HepG2 (cell line): ENCODE measurements around the gene FAR1. TPM values are rescaled to one million over a fixed set of nuclear protein-coding genes. Genes with fewer than 3 reads are reported as not detected.

Source experiments
- ATAC-seq: fragments of 200-7000 bp; cut with Tn5 transposase; 3 replicates; pipeline ENCODE4 v1.9.1; 2020; ENCODE audit warnings: mild to moderate bottlenecking, moderate library complexity
- BruUV-seq: library from RNA; stranded (reverse); fragments of 400-500 nt; replicated peaks from 2 replicates; lab custom pipeline; 2021; lab: Mats Ljungman, UMichigan
- CTCF ChIA-PET: fragments of 300-600 bp; formaldehyde crosslinking; extraction: SDS; loops from one replicate; lab custom pipeline; 2021; ENCODE audit warnings: low total read pairs, inconsistent platforms, low intra/inter-chr PET ratio; lab: Yijun Ruan, JAX
- POLR2A ChIA-PET: fragments of 350-600 bp; sonication (Branson Sonifier 250); formaldehyde crosslinking; loops from one replicate; lab custom pipeline; 2020; ENCODE audit warnings: antibody characterized with exemption, inconsistent platforms; lab: Yijun Ruan, JAX
- DNase-seq: peaks from one replicate; pipeline ENCODE4 v3.0.0-alpha.2; 2015; ENCODE audit warnings: low spot score
- FAIRE-seq: peaks from 3 replicates; lab custom pipeline; 2011; peaks lifted over from hg19 to GRCh38; lab: Jason Lieb, UNC
- H2AFZ ChIP-seq: one replicate; pipeline ENCODE4 v1.6.1; 2011; ENCODE audit warnings: low read length, inconsistent platforms
- H3K27ac ChIP-seq: fragments of 300-600 bp; 3 replicates; pipeline ENCODE4 v1.8.0; 2011; ENCODE audit warnings: mixed run types, mild to moderate bottlenecking, mixed read lengths, low read length, inconsistent platforms; ENCODE audit not compliant: insufficient read depth; ENCODE audit errors: extremely low read length
- H3K27me3 ChIP-seq, 2 experiments: fragments of 200-600 bp in 1 of 2; 2 replicates in 1 of 2; 3 replicates in 1 of 2; pipeline versions ENCODE4 v1.6.0 to v1.8.0; 2011; ENCODE audit warnings: low read length in 2 of 2, mild to moderate bottlenecking in 2 of 2, moderate library complexity in 2 of 2, inconsistent platforms in 1 of 2; ENCODE audit not compliant: insufficient read depth in 2 of 2, control insufficient read depth in 1 of 2
- H3K36me3 ChIP-seq, 2 experiments: fragments of 200-600 bp in 1 of 2; replicated peaks in 1 of 2; 2 replicates in 1 of 2; 3 replicates in 1 of 2; pipeline versions ENCODE4 v1.5.1 to v1.8.0; 2011; ENCODE audit warnings: low read length in 2 of 2, inconsistent platforms in 1 of 2; ENCODE audit not compliant: insufficient read depth in 2 of 2, control insufficient read depth in 1 of 2
- H3K4me1 ChIP-seq: 2 replicates; pipeline ENCODE4 v1.5.1; 2012; ENCODE audit warnings: low read length, inconsistent platforms; ENCODE audit not compliant: insufficient read depth
- H3K4me2 ChIP-seq: 2 replicates; pipeline ENCODE4 v1.6.0; 2011; ENCODE audit warnings: low read depth, low read length, inconsistent platforms
- H3K4me3 ChIP-seq, 3 experiments: fragments of 200-600 bp in 1 of 3; sonication (generic), shearing (Covaris generic) in 1 of 3; replicated peaks in 1 of 3; 2 replicates each; pipeline ENCODE4 v1.5.1; 2011 to 2016; ENCODE audit warnings: low read length in 3 of 3, inconsistent platforms in 2 of 3, low read depth in 2 of 3, mild to moderate bottlenecking in 2 of 3, control low read depth in 1 of 3, mixed read lengths in 1 of 3; ENCODE audit not compliant: insufficient read depth in 1 of 3
- H3K79me2 ChIP-seq: one replicate; pipeline ENCODE4 v1.6.1; 2011; ENCODE audit warnings: low read length, inconsistent platforms; ENCODE audit not compliant: insufficient read depth
- H3K9ac ChIP-seq: 2 replicates; pipeline ENCODE4 v1.6.0; 2011; ENCODE audit warnings: mild to moderate bottlenecking, low read depth, low read length, inconsistent platforms; ENCODE audit not compliant: insufficient read depth
- H3K9me3 ChIP-seq: 2 replicates; pipeline ENCODE4 v1.5.1; 2012; ENCODE audit warnings: mild to moderate bottlenecking, low read length
- H4K20me1 ChIP-seq: 2 replicates; pipeline ENCODE4 v1.6.0; 2011; ENCODE audit warnings: inconsistent platforms, mild to moderate bottlenecking, low read length, moderate library complexity; ENCODE audit not compliant: insufficient read depth
- FOXA1 ChIP-seq, 2 experiments: fragments of 450-650 bp in 1 of 2; sonication (generic) in 1 of 2; formaldehyde crosslinking in 1 of 2; IDR thresholded peaks; 2 replicates each; pipeline versions ENCODE4 v1.4.0 to v1.6.1; 2016 to 2020; ENCODE audit warnings: missing genetic modification reagents in 1 of 2
- IKZF5 ChIP-seq: IDR thresholded peaks from 2 replicates; pipeline ENCODE4 v1.6.1; 2018; ENCODE audit warnings: missing genetic modification reagents, mild to moderate bottlenecking, missing compliant biosample characterization
- MEF2D ChIP-seq: sonication (generic); formaldehyde crosslinking; IDR thresholded peaks from 2 replicates; pipeline ENCODE4 v1.5.1; 2020; ENCODE audit warnings: mild to moderate bottlenecking, missing genetic modification reagents
- NFE2L1 ChIP-seq: sonication (generic); formaldehyde crosslinking; IDR thresholded peaks from 2 replicates; pipeline ENCODE4 v1.4.0; 2020; ENCODE audit warnings: missing genetic modification reagents, mild to moderate bottlenecking, borderline replicate concordance
- NRL ChIP-seq: sonication (generic); formaldehyde crosslinking; IDR thresholded peaks from 2 replicates; pipeline ENCODE4 v1.5.0; 2020; ENCODE audit warnings: missing genetic modification reagents, mild to moderate bottlenecking, moderate library complexity, borderline replicate concordance
- RXRA ChIP-seq: sonication (generic); formaldehyde crosslinking; IDR thresholded peaks from 2 replicates; pipeline ENCODE4 v1.5.1; 2020; ENCODE audit warnings: missing genetic modification reagents
- SMAD3 ChIP-seq: sonication (generic); formaldehyde crosslinking; IDR thresholded peaks from 2 replicates; pipeline ENCODE4 v1.4.0; 2020; ENCODE audit warnings: missing genetic modification reagents
- SRY ChIP-seq: sonication (generic); formaldehyde crosslinking; IDR thresholded peaks from 2 replicates; pipeline ENCODE4 v1.8.0; 2022; ENCODE audit warnings: mild to moderate bottlenecking, missing genetic modification reagents
- ZFP36L2 ChIP-seq: sonication (generic); formaldehyde crosslinking; IDR thresholded peaks from 2 replicates; pipeline ENCODE4 v1.4.0; 2020; ENCODE audit warnings: missing genetic modification reagents
- ZFP82 ChIP-seq: sonication (generic); formaldehyde crosslinking; IDR thresholded peaks from 2 replicates; pipeline ENCODE4 v1.5.1; 2020; ENCODE audit warnings: mild to moderate bottlenecking, missing genetic modification reagents, borderline replicate concordance
- ZNF501 ChIP-seq: sonication (generic); formaldehyde crosslinking; IDR thresholded peaks from 2 replicates; pipeline ENCODE4 v1.5.1; 2020; ENCODE audit warnings: mild to moderate bottlenecking, moderate library complexity, missing genetic modification reagents
- ZNF589 ChIP-seq: sonication (generic); formaldehyde crosslinking; conservative IDR thresholded peaks from 2 replicates; pipeline ENCODE4 v1.8.0; 2022; ENCODE audit warnings: mild to moderate bottlenecking, moderate library complexity, missing genetic modification reagents
- ZNF678 ChIP-seq: sonication (generic); formaldehyde crosslinking; IDR thresholded peaks from 2 replicates; pipeline ENCODE4 v1.4.0; 2020; ENCODE audit warnings: mild to moderate bottlenecking, missing genetic modification reagents
- ZSCAN5A ChIP-seq: sonication (generic); formaldehyde crosslinking; IDR thresholded peaks from 2 replicates; pipeline ENCODE4 v1.8.0; 2022; ENCODE audit warnings: mild to moderate bottlenecking, missing genetic modification reagents, borderline replicate concordance
- WGBS: methylation state at CpG from one replicate; pipeline ENCODE4 v1.1.6; 2017; ENCODE audit warnings: low lambda C conversion rate; 5-methylcytosine and 5-hydroxymethylcytosine counted together
- in situ Hi-C: cut with HindIII; loops from 2 replicates; pipeline ENCODE4 v1.10.0; 2017; ENCODE audit warnings: low pct_unique_long_range_greater_than_20kb; ENCODE audit not compliant: extremely low pct_ligation_motif_present
- intact Hi-C: fragments of 100-400 bp; cut with micrococcal nuclease; formaldehyde crosslinking; loops from one replicate; pipeline ENCODE4 v1.10.0; 2022; ENCODE audit not compliant: unreplicated experiment
- polyA plus RNA-seq, 8 experiments: library from polyadenylated mRNA; depleted of rRNA in 3 of 8; stranded (reverse) in 7 of 8; unstranded in 1 of 8; fragments of >200 nt; fragmentation: Illumina TruSeq in 4 of 8; extraction: Trizol in 4 of 8; gene quantifications; 2 replicates each; pipeline versions ENCODE4 v1.2.1 to v1.2.3, GENCODE V29; 2011 to 2016; ENCODE audit warnings: low read depth in 4 of 8, missing spikeins in 1 of 8, mixed read lengths in 1 of 8; ENCODE audit not compliant: insufficient read depth in 1 of 8
- total RNA-seq, 5 experiments: library from RNA; depleted of rRNA; stranded (reverse); fragments of >200 nt; fragmentation: Illumina TruSeq; extraction: Trizol; gene quantifications; 2 replicates each; pipeline ENCODE4 v1.2.3, GENCODE V29; 2016; ENCODE audit warnings: low read depth in 1 of 5

The FAR1 gene
- total and polyA plus RNA-seq, 2 of the 13 experiments (the other 11 are each of a cell fraction or from before 2014, with no cell fraction given) = 0.40 to 0.95 TPM

- Histone ChIP-seq H3K4me3 (no peak overlapping the region), H3K27me3 (peaks cover 0 to 2% of the 10 kb centered on the region in 2 experiments; a peak in 1 of 5 replicates), H3K4me2 (no peak overlapping the region), H3K36me3 (no peaks in the 10 kb centered on the region), H3K9ac (no peak overlapping the region), H4K20me1 (no peaks in the 10 kb centered on the region), H3K79me2 (no peaks in the 10 kb centered on the region), H3K9me3 (no peaks in the 10 kb centered on the region)
- in situ Hi-C loops = no loop called here
- POLR2A ChIA-PET = no interaction called here
- WGBS = under 1% methylated on average over 5 of the region's 5 CpGs
- TF ChIP-seq IKZF5 (CRISPR knock-in tag) = no peak
- no peak for TF ChIP-seq ZNF501 (CRISPR knock-in tag)
- TF ChIP-seq ZFP36L2 (CRISPR knock-in tag) = no peak
- no peak for TF ChIP-seq SRY (CRISPR knock-in tag)
- no peak for TF ChIP-seq NFE2L1
- TF ChIP-seq FOXA1 (IDR thresholded peaks at IDR 0.05) = no peak
- TF ChIP-seq FOXA1 (CRISPR knock-in tag; IDR thresholded peaks at IDR 0.05) = no peak
- no peak for TF ChIP-seq ZNF589 (CRISPR knock-in tag)
- TF ChIP-seq RXRA (CRISPR knock-in tag) = no peak
- TF ChIP-seq ZSCAN5A (CRISPR knock-in tag) = no peak
- no peak for TF ChIP-seq NRL
- TF ChIP-seq SMAD3 (CRISPR knock-in tag) = no peak
- TF ChIP-seq ZNF678 = no peak
- TF ChIP-seq ZFP82 = no peak
- TF ChIP-seq MEF2D (CRISPR knock-in tag) = no peak
- TF ChIP-seq, all 625 proteins: peak for 0
- Histone ChIP-seq H2AFZ (no peak overlapping the region), H3K27ac (no peak overlapping the region), H3K4me1 (no peaks in the 10 kb centered on the region)
- BruUV-seq = no TSS peak
- ATAC-seq = no peak
- intact Hi-C loops = no loop called here
- CTCF ChIA-PET = no interaction called here
- no peak for FAIRE-seq
- no peak for DNase-seq
These were observed 17.1 kb downstream of the FAR1 start for GRCh38 chr11:13685461-13686108.
